HCT116 (cell line): ENCODE measurements around the gene METTL22.

Experiments
- CEBPB ChIP-seq: IDR thresholded peaks from 2 replicates; pipeline ENCODE4 v1.6.1; 2012; ENCODE audit warnings: low read depth
- EZH2 ChIP-seq: fragments of 200-600 bp; sonication (generic); IDR thresholded peaks from 2 replicates; pipeline ENCODE4 v1.6.1; 2017; ENCODE audit warnings: antibody characterized with exemption, mixed run types
- EZH2phosphoT487 ChIP-seq: fragments of 200-600 bp; IDR thresholded peaks from 2 replicates; pipeline ENCODE4 v1.6.1; 2018; ENCODE audit warnings: antibody characterized with exemption, borderline replicate concordance
- JUND ChIP-seq: IDR thresholded peaks from 2 replicates; pipeline ENCODE4 v1.6.1; 2012
- ZFX ChIP-seq: fragments of 450-650 bp; IDR thresholded peaks from 2 replicates; pipeline ENCODE4 v1.6.1; 2017
- TF ChIP-seq, protein P1 (sequence below), 3 experiments: fragments of 200-600 bp in 1 of 3; sonication (generic) in 1 of 3; IDR thresholded peaks in 2 of 3; conservative IDR thresholded peaks in 1 of 3; 2 replicates each; pipeline ENCODE4 v1.5.1; 2012 to 2017; ENCODE audit warnings: low read depth in 2 of 3, low read length in 2 of 3, antibody characterized with exemption in 1 of 3, borderline replicate concordance in 1 of 3, control low read depth in 1 of 3, mild to moderate bottlenecking in 1 of 3, mixed read lengths in 1 of 3, mixed run types in 1 of 3, moderate library complexity in 1 of 3; ENCODE audit not compliant: insufficient read depth in 1 of 3
- TF ChIP-seq, protein P2 (sequence below): IDR thresholded peaks from 2 replicates; pipeline ENCODE4 v1.6.1; 2012; ENCODE audit warnings: low read depth

DNA sequence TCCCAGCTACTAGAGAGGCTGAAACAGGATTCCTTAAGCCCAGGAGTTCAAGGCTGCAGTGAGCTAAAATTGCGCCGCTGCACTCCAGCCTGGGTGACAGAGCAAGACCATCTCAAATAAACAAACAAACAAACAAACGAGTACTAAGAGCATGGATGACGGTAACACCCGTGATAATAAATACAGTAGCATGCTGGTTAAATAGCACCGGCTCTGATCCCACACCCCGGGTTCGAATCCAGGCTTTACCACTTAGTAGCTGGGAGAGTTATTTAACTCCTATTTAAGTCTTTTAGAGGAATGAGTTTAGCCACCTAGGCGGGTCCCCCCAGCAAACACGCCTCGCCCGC is 301 bp upstream of the METTL22 start:
- no peak for TF ChIP-seq JUND
- TF ChIP-seq, protein P1, sequence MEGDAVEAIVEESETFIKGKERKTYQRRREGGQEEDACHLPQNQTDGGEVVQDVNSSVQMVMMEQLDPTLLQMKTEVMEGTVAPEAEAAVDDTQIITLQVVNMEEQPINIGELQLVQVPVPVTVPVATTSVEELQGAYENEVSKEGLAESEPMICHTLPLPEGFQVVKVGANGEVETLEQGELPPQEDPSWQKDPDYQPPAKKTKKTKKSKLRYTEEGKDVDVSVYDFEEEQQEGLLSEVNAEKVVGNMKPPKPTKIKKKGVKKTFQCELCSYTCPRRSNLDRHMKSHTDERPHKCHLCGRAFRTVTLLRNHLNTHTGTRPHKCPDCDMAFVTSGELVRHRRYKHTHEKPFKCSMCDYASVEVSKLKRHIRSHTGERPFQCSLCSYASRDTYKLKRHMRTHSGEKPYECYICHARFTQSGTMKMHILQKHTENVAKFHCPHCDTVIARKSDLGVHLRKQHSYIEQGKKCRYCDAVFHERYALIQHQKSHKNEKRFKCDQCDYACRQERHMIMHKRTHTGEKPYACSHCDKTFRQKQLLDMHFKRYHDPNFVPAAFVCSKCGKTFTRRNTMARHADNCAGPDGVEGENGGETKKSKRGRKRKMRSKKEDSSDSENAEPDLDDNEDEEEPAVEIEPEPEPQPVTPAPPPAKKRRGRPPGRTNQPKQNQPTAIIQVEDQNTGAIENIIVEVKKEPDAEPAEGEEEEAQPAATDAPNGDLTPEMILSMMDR (IDR thresholded peaks at IDR 0.05 in 2 of 3, conservative IDR thresholded peaks at IDR 0.05 in 1 of 3; ENCODE audit: borderline replicate concordance in 1 of 3, insufficient read depth in 1 of 3, low read depth in 2 of 3, low read length in 2 of 3): no peak
- TF ChIP-seq CEBPB: no peak
- no peak for TF ChIP-seq ZFX
- no peak for TF ChIP-seq EZH2
- TF ChIP-seq EZH2phosphoT487: no peak
- TF ChIP-seq, protein P2, sequence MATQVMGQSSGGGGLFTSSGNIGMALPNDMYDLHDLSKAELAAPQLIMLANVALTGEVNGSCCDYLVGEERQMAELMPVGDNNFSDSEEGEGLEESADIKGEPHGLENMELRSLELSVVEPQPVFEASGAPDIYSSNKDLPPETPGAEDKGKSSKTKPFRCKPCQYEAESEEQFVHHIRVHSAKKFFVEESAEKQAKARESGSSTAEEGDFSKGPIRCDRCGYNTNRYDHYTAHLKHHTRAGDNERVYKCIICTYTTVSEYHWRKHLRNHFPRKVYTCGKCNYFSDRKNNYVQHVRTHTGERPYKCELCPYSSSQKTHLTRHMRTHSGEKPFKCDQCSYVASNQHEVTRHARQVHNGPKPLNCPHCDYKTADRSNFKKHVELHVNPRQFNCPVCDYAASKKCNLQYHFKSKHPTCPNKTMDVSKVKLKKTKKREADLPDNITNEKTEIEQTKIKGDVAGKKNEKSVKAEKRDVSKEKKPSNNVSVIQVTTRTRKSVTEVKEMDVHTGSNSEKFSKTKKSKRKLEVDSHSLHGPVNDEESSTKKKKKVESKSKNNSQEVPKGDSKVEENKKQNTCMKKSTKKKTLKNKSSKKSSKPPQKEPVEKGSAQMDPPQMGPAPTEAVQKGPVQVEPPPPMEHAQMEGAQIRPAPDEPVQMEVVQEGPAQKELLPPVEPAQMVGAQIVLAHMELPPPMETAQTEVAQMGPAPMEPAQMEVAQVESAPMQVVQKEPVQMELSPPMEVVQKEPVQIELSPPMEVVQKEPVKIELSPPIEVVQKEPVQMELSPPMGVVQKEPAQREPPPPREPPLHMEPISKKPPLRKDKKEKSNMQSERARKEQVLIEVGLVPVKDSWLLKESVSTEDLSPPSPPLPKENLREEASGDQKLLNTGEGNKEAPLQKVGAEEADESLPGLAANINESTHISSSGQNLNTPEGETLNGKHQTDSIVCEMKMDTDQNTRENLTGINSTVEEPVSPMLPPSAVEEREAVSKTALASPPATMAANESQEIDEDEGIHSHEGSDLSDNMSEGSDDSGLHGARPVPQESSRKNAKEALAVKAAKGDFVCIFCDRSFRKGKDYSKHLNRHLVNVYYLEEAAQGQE: no peak
